GM18909 (cell line): ENCODE measurements around the gene MPST.
A peak's percentile ranks its signal among the peaks of the same experiment; 100 is the strongest.
"Not testable (repeated sequence)": the region's sequence is repeated elsewhere in the genome, so short reads cannot be mapped to it uniquely, and the experiment has no call there.

Experiments
- ATAC-seq: cut with Tn5 transposase; IDR thresholded peaks from one replicate; pipeline ENCODE4 v1.9.1; 2021; ENCODE audit warnings: mild to moderate bottlenecking; ENCODE audit not compliant: unreplicated experiment, poor library complexity

MPST gene

GRCh38 chr22:37019309-37020191 is at the start of gene MPST, which contains the start of gene TST:
Gene MPST (plus strand): TSS chr22:37019742. CDS start chr22:37019837, 95 bp downstream.
Gene TST (minus strand): TSS chr22:37019447. CDS start chr22:37018732, 715 bp downstream.
- peak; percentile 56 for ATAC-seq

- no peak for ATAC-seq
These were observed 48.0 kb upstream of the MPST start for GRCh38 chr22:36971341-36972125.

- ATAC-seq, result no peak
These were observed 42.9 kb upstream of the MPST start for GRCh38 chr22:36976606-36977005.

- no peak for ATAC-seq
These were observed 42.1 kb upstream of the MPST start for GRCh38 chr22:36977401-36977861.

GRCh38 chr22:36977947-36978660 is 41.4 kb upstream of the MPST start:
- peak; percentile 50 for ATAC-seq

- no peak for ATAC-seq
These were observed 40.3 kb upstream of the MPST start for GRCh38 chr22:36979016-36979910.

- ATAC-seq, result no peak
These were observed 38.2 kb upstream of the MPST start for GRCh38 chr22:36981247-36981775.

- ATAC-seq, result no peak
These were observed 37.4 kb upstream of the MPST start for GRCh38 chr22:36982136-36982535.

- no peak for ATAC-seq
These were observed 34.2 kb upstream of the MPST start for GRCh38 chr22:36985211-36985889.

- no peak for ATAC-seq
These were observed 33.2 kb upstream of the MPST start for GRCh38 chr22:36986242-36986821.

GRCh38 chr22:36988075-36988832 is 31.3 kb upstream of the MPST start:
- ATAC-seq, result no peak

- not testable (repeated sequence) for ATAC-seq
These were observed 30.5 kb upstream of the MPST start for GRCh38 chr22:36989012-36989411.

GRCh38 chr22:36990457-36990856 is 29.1 kb upstream of the MPST start:
- no peak for ATAC-seq

GRCh38 chr22:36991206-36991605 is 28.3 kb upstream of the MPST start:
- no peak for ATAC-seq

- ATAC-seq, result no peak
These were observed 21.8 kb upstream of the MPST start for GRCh38 chr22:36997746-36998145.

GRCh38 chr22:36998620-36999351 is 20.8 kb upstream of the MPST start:
- no peak for ATAC-seq

- ATAC-seq, result no peak
These were observed 20.1 kb upstream of the MPST start for GRCh38 chr22:36999463-36999862.
